C4-2B (cell line): ENCODE measurements around the gene NOP53.

ENCODE experiments used
- CTCF ChIP-seq: fragments of 450-650 bp; conservative IDR thresholded peaks from 2 replicates; pipeline ENCODE4 v1.5.1; 2017; ENCODE audit warnings: mild to moderate bottlenecking
- ZFX ChIP-seq: fragments of 450-650 bp; IDR thresholded peaks from 2 replicates; pipeline ENCODE4 v1.6.1; 2017

GRCh38 chr19:47754206-47755064 is 9.1 kb downstream of the NOP53 start:
- TF ChIP-seq CTCF (no peak), ZFX (no peak)
